B cell (primary cell): ENCODE measurements around the gene TMEM255B. TPM values are rescaled to one million over a fixed set of nuclear protein-coding genes. Genes with fewer than 3 reads are reported as not detected.
"Not testable (repeated sequence)": the region's sequence is repeated elsewhere in the genome, so short reads cannot be mapped to it uniquely, and the experiment has no call there.

ENCODE experiments used
- ATAC-seq: fragments of 200-7000 bp; cut with Tn5 transposase; one replicate; pipeline ENCODE4 v1.10.0; 2021; ENCODE audit warnings: low read depth, mild to moderate bottlenecking, moderate number of reproducible peaks, moderate library complexity
- CTCF ChIA-PET: fragments of 350-600 bp; sonication (Branson Sonifier 250); formaldehyde crosslinking; loops from one replicate; lab custom pipeline; 2021; ENCODE audit warnings: antibody characterized with exemption, inconsistent platforms; lab: Charles Lee
- POLR2A ChIA-PET: fragments of 350-600 bp; sonication (Branson Sonifier 250); formaldehyde crosslinking; loops from one replicate; lab custom pipeline; 2021; ENCODE audit warnings: antibody characterized with exemption; lab: Charles Lee
- DNase-seq: peaks from one replicate; pipeline ENCODE4 v3.0.0; 2013
- H2AFZ ChIP-seq: 2 replicates; pipeline ENCODE4 v1.6.1; 2012; ENCODE audit warnings: mild to moderate bottlenecking, low read depth, low read length; ENCODE audit not compliant: insufficient read depth, poor library complexity, severe bottlenecking
- H3K27ac ChIP-seq, 2 donors: 1 replicate in 1 of 2; 2 replicates in 1 of 2; pipeline ENCODE4 v1.5.1; 2012 to 2013; ENCODE audit warnings: low read length in 2 of 2, mild to moderate bottlenecking in 2 of 2, moderate library complexity in 1 of 2
- H3K27me3 ChIP-seq, 4 experiments: fragments of 200-600 bp in 1 of 4; sonication (generic) in 1 of 4; replicated peaks in 1 of 4; 1 replicate in 2 of 4; 2 replicates in 2 of 4; pipeline versions ENCODE4 v1.6.1 to v1.7.0; 2013 to 2016; ENCODE audit warnings: low read length in 3 of 4, mild to moderate bottlenecking in 2 of 4, mixed read lengths in 1 of 4, moderate library complexity in 1 of 4; ENCODE audit not compliant: insufficient read depth in 4 of 4, control insufficient read depth in 3 of 4; ENCODE audit errors: control extremely low read depth in 1 of 4
- H3K36me3 ChIP-seq, 2 experiments: replicated peaks in 1 of 2; 1 replicate in 1 of 2; 2 replicates in 1 of 2; pipeline versions ENCODE4 v1.6.1 to v1.7.1; 2013; ENCODE audit warnings: low read length in 1 of 2; ENCODE audit not compliant: insufficient read depth in 2 of 2, control insufficient read depth in 1 of 2; ENCODE audit errors: control extremely low read depth in 1 of 2, extremely low read depth in 1 of 2
- H3K4me1 ChIP-seq, 2 donors: fragments of 200-600 bp in 1 of 2; sonication (generic) in 1 of 2; 1 replicate in 1 of 2; 2 replicates in 1 of 2; pipeline versions ENCODE4 v1.5.1 to v1.6.1; 2013 to 2017; ENCODE audit warnings: low read length in 2 of 2; ENCODE audit not compliant: control insufficient read depth in 2 of 2, insufficient read depth in 2 of 2
- H3K4me2 ChIP-seq: replicated peaks from 2 replicates; pipeline ENCODE3; 2012; ENCODE audit warnings: mild to moderate bottlenecking, low read depth, low read length; ENCODE audit not compliant: poor library complexity, severe bottlenecking
- H3K4me3 ChIP-seq, 5 experiments: fragments of 200-600 bp in 1 of 5; sonication (generic) in 1 of 5; 1 replicate in 3 of 5; 2 replicates in 2 of 5; pipeline versions ENCODE4 v1.5.1 to v1.7.0; 2011 to 2016; ENCODE audit warnings: low read length in 4 of 5, mild to moderate bottlenecking in 4 of 5, low read depth in 2 of 5, control low read depth in 1 of 5, moderate library complexity in 1 of 5; ENCODE audit not compliant: insufficient read depth in 1 of 5; ENCODE audit errors: control extremely low read depth in 1 of 5, extremely low read depth in 1 of 5
- H3K79me2 ChIP-seq: fragments of 200-600 bp; sonication (generic); one replicate; pipeline ENCODE4 v1.6.0; 2016; ENCODE audit warnings: low read length; ENCODE audit not compliant: control insufficient read depth, insufficient read depth
- H3K9ac ChIP-seq: fragments of 200-600 bp; sonication (generic); 2 replicates; pipeline ENCODE4 v1.6.1; 2017; ENCODE audit warnings: mild to moderate bottlenecking, low read length, moderate library complexity
- H3K9me3 ChIP-seq, 3 donors: one replicate each; pipeline versions ENCODE4 v1.6.1 to v1.7.1; 2013; ENCODE audit warnings: low read length in 2 of 3; ENCODE audit not compliant: control insufficient read depth in 2 of 3, insufficient read depth in 1 of 3; ENCODE audit errors: control extremely low read depth in 1 of 3
- H4K20me1 ChIP-seq: 2 replicates; pipeline ENCODE4 v1.6.0; 2012; ENCODE audit warnings: mild to moderate bottlenecking, low read length; ENCODE audit not compliant: insufficient read depth, control insufficient read depth, poor library complexity, severe bottlenecking
- H3K27ac Mint-ChIP-seq: one replicate; pipeline ENCODE4 v1.8.0; 2021; ENCODE audit warnings: mixed read lengths
- H3K27me3 Mint-ChIP-seq: one replicate; pipeline ENCODE4 v1.8.0; 2021; ENCODE audit warnings: mixed read lengths
- H3K4me1 Mint-ChIP-seq: one replicate; pipeline ENCODE4 v1.8.0; 2021; ENCODE audit warnings: mixed read lengths
- H3K4me3 Mint-ChIP-seq: one replicate; pipeline ENCODE4 v1.8.0; 2021; ENCODE audit warnings: mixed read lengths
- H3K9me3 Mint-ChIP-seq: one replicate; pipeline ENCODE4 v1.8.0; 2022; ENCODE audit warnings: mixed read lengths; ENCODE audit not compliant: insufficient read depth
- CTCF ChIP-seq: fragments of 200-600 bp; IDR thresholded peaks from one replicate; pipeline ENCODE4 v1.8.0; 2022; ENCODE audit warnings: antibody characterized with exemption, mild to moderate bottlenecking
- EZH2 ChIP-seq: IDR thresholded peaks from 2 replicates; pipeline ENCODE4 v1.6.1; 2012; ENCODE audit warnings: borderline replicate concordance, low read depth, mild to moderate bottlenecking, moderate library complexity, low read length; ENCODE audit not compliant: insufficient read depth, poor library complexity, severe bottlenecking
- WGBS: methylation state at CpG from one replicate; pipeline ENCODE4 v1.1.5; 2013; ENCODE audit warnings: missing lambda C conversion rate; ENCODE audit not compliant: insufficient coverage; 5-methylcytosine and 5-hydroxymethylcytosine counted together
- intact Hi-C: fragments of 100-400 bp; cut with micrococcal nuclease; formaldehyde crosslinking; loops from one replicate; pipeline ENCODE4 v1.10.0; 2022
- polyA plus RNA-seq: library from polyadenylated mRNA; depleted of rRNA; stranded (reverse); fragments of >200 nt; gene quantifications from 2 replicates; pipeline ENCODE4 v1.2.3, GENCODE V29; 2012
- total RNA-seq, 2 donors: library from RNA; stranded (reverse); fragments of 120-200 nt in 1 of 2; gene quantifications; 1 replicate in 1 of 2; 2 replicates in 1 of 2; pipeline versions ENCODE4 v1.2.3 to v1.2.4, GENCODE V29; 2013 to 2022

TMEM255B gene
- total and polyA plus RNA-seq, 2 donors (not counting 1 experiment from before 2014, with no cell fraction given), result 2.1 to 8.2 TPM

GRCh38 chr13:113827021-113827420 is 68.0 kb downstream of the TMEM255B start:
- Histone ChIP-seq H3K9ac (no peak overlapping the region), H3K4me3 (no peak overlapping the region), H2AFZ (no peak overlapping the region), H3K36me3 (peaks cover 0 to 12% of the 10 kb centered on the region in 2 experiments), H3K27me3 (no peaks in the 10 kb centered on the region), H4K20me1 (peaks cover 44% of the 10 kb centered on the region), H3K4me1 (no peaks in the 10 kb centered on the region), H3K9me3 (peaks cover 0 to 44% (median 0%) of the 10 kb centered on the region in 3 donors), H3K4me2 (no peak overlapping the region), H3K27ac (no peak overlapping the region), H3K79me2 (peaks cover 40% of the 10 kb centered on the region)
- ATAC-seq, result no peak
- 96% methylated on average over 14 of the region's 19 CpGs for WGBS
- Mint-ChIP-seq H3K27ac (no peak overlapping the region), H3K4me1 (no peaks in the 10 kb centered on the region), H3K4me3 (no peak overlapping the region), H3K27me3 (no peaks in the 10 kb centered on the region), H3K9me3 (no peaks in the 10 kb centered on the region)
- intact Hi-C loops, result no loop called here
- POLR2A ChIA-PET, result no interaction called here
- CTCF ChIA-PET, result no interaction called here
- DNase-seq, result no peak
- no peak for TF ChIP-seq EZH2
- no peak for TF ChIP-seq CTCF

GRCh38 chr13:113828282-113828825 is 69.3 kb downstream of the TMEM255B start:
- no peak overlapping the region for H3K27ac ChIP-seq
- H3K9ac ChIP-seq, result no peak overlapping the region
- H3K36me3 ChIP-seq, result peaks cover 0 to 12% of the 10 kb centered on the region in 2 experiments
- peaks cover 27% of the 10 kb centered on the region for H3K79me2 ChIP-seq
- peaks cover 43% of the 10 kb centered on the region for H4K20me1 ChIP-seq
- DNase-seq, result no peak
- no peaks in the 10 kb centered on the region for H3K4me1 ChIP-seq
- H3K27me3 Mint-ChIP-seq, result no peaks in the 10 kb centered on the region
- no peaks in the 10 kb centered on the region for H3K4me1 Mint-ChIP-seq
- intact Hi-C loops, result no loop called here
- H3K9me3 ChIP-seq, result peaks cover 0 to 32% (median 0%) of the 10 kb centered on the region in 3 donors
- no peaks in the 10 kb centered on the region for H3K9me3 Mint-ChIP-seq
- ChIA-PET CTCF (no interaction called here), POLR2A (no interaction called here)
- 96% methylated on average over 16 of the region's 20 CpGs for WGBS
- no peaks in the 10 kb centered on the region for H3K27me3 ChIP-seq
- no peak overlapping the region for H2AFZ ChIP-seq
- no peak overlapping the region for H3K4me3 ChIP-seq
- no peak overlapping the region for H3K27ac Mint-ChIP-seq
- no peak overlapping the region for H3K4me2 ChIP-seq
- no peak for ATAC-seq
- H3K4me3 Mint-ChIP-seq, result no peak overlapping the region
- TF ChIP-seq EZH2 (no peak), CTCF (no peak)

- H3K4me1 ChIP-seq, ATAC-seq, H3K4me2 ChIP-seq, H3K4me3 Mint-ChIP-seq, H3K27ac Mint-ChIP-seq, H2AFZ ChIP-seq, H3K27me3 ChIP-seq, H3K4me1 Mint-ChIP-seq, H3K9ac ChIP-seq, intact Hi-C loops, CTCF ChIA-PET, H3K27me3 Mint-ChIP-seq, H3K4me3 ChIP-seq, H3K9me3 Mint-ChIP-seq, DNase-seq, H3K27ac ChIP-seq: not testable (repeated sequence)
- H3K9me3 ChIP-seq, result peaks cover 0 to 16% (median 0%) of the 10 kb centered on the region in 3 donors
- POLR2A ChIA-PET, result interaction anchor here (0.7 kb wide), 1 partner anchor 9 kb away, joined by 7 read pairs; no protein-coding TSS in a partner anchor
- peaks cover 0 to 12% of the 10 kb centered on the region in 2 experiments for H3K36me3 ChIP-seq
- H4K20me1 ChIP-seq, result peaks cover 44% of the 10 kb centered on the region
- WGBS, result 85% methylated on average over 2 of the region's 22 CpGs
- H3K79me2 ChIP-seq, result peaks cover 11% of the 10 kb centered on the region
Measured at GRCh38 chr13:113830426-113830950, 71.5 kb downstream of the TMEM255B start.
